Measurements from ENCODE around the gene UQCRC2. TPM values are rescaled to one million over a fixed set of nuclear protein-coding genes. Genes with fewer than 3 reads are reported as not detected.
A peak's percentile ranks its signal among the peaks of the same experiment; 100 is the strongest.
"Not testable (repeated sequence)": the region's sequence is repeated elsewhere in the genome, so short reads cannot be mapped to it uniquely, and the experiment has no call there.

Gene UQCRC2
- total RNA-seq (2014; rRNA removed; shearing (Covaris generic)): 98.1 and 127 TPM in 2 replicates

- DNase-seq (ENCODE audit: low read depth): peak; percentile 91
These were observed at the start of gene UQCRC2 for GRCh38 chr16:21952793-21953540. TSS of gene UQCRC2 (plus strand) at chr16:21953361. CDS start at chr16:21953424, 63 bp downstream.

GRCh38 chr16:21932650-21933049, 20.5 kb upstream of the UQCRC2 start:
- DNase-seq (ENCODE audit: low read depth): not testable (repeated sequence)

GRCh38 chr16:21933316-21933715, 19.8 kb upstream of the UQCRC2 start:
- not testable (repeated sequence) for DNase-seq (ENCODE audit: low read depth)

GRCh38 chr16:21933790-21934189, 19.4 kb upstream of the UQCRC2 start:
- DNase-seq (ENCODE audit: low read depth): not testable (repeated sequence)

- DNase-seq (ENCODE audit: low read depth): not testable (repeated sequence)
These were observed 16.9 kb upstream of the UQCRC2 start for GRCh38 chr16:21936216-21936615.

- DNase-seq (ENCODE audit: low read depth): no peak
These were observed 15.8 kb upstream of the UQCRC2 start for GRCh38 chr16:21937336-21937829.

GRCh38 chr16:21940570-21940969, 12.6 kb upstream of the UQCRC2 start:
- DNase-seq (ENCODE audit: low read depth): no peak

- no peak for DNase-seq (ENCODE audit: low read depth)
These were observed 9.6 kb upstream of the UQCRC2 start for GRCh38 chr16:21943571-21943970.

- DNase-seq (ENCODE audit: low read depth): no peak
These were observed 6.1 kb upstream of the UQCRC2 start for GRCh38 chr16:21946889-21947635.

- DNase-seq (ENCODE audit: low read depth): no peak
These were observed 3.4 kb upstream of the UQCRC2 start for GRCh38 chr16:21949713-21950260.

- peak; percentile 5 for DNase-seq (ENCODE audit: low read depth)
These were observed 2.2 kb upstream of the UQCRC2 start for GRCh38 chr16:21950782-21951521.

- peak; percentile 67 for DNase-seq (ENCODE audit: low read depth)
These were observed 945 bp upstream of the UQCRC2 start for GRCh38 chr16:21952040-21952792.

GRCh38 chr16:21953541-21953902, 361 bp downstream of the UQCRC2 start:
- no peak for DNase-seq (ENCODE audit: low read depth)

- DNase-seq (ENCODE audit: low read depth): no peak
These were observed 4.7 kb downstream of the UQCRC2 start for GRCh38 chr16:21957714-21958346.

- no peak for DNase-seq (ENCODE audit: low read depth)
These were observed 5.9 kb downstream of the UQCRC2 start for GRCh38 chr16:21959050-21959449.

GRCh38 chr16:21962475-21962874, 9.3 kb downstream of the UQCRC2 start:
- no peak for DNase-seq (ENCODE audit: low read depth)

- no peak for DNase-seq (ENCODE audit: low read depth)
These were observed 10.7 kb downstream of the UQCRC2 start for GRCh38 chr16:21963887-21964286.

- no peak for DNase-seq (ENCODE audit: low read depth)
These were observed 11.2 kb downstream of the UQCRC2 start for GRCh38 chr16:21964353-21964752.

GRCh38 chr16:21971856-21972255, 18.7 kb downstream of the UQCRC2 start:
- DNase-seq (ENCODE audit: low read depth): no peak

GRCh38 chr16:21973945-21974344, 20.8 kb downstream of the UQCRC2 start:
- DNase-seq (ENCODE audit: low read depth): no peak

- no peak for DNase-seq (ENCODE audit: low read depth)
These were observed 26.9 kb downstream of the UQCRC2 start for GRCh38 chr16:21980032-21980431.

All from Daoy (cell line).